GM21737 (cell line): Measurements from ENCODE around the gene CIB1.
"Not testable (repeated sequence)": the region's sequence is repeated elsewhere in the genome, so short reads cannot be mapped to it uniquely, and the experiment has no call there.

ENCODE experiments used
- ATAC-seq: cut with Tn5 transposase; IDR thresholded peaks from one replicate; pipeline ENCODE4 v1.9.1; 2021; ENCODE audit warnings: mild to moderate bottlenecking, moderate library complexity; ENCODE audit not compliant: unreplicated experiment

Gene CIB1

DNA sequence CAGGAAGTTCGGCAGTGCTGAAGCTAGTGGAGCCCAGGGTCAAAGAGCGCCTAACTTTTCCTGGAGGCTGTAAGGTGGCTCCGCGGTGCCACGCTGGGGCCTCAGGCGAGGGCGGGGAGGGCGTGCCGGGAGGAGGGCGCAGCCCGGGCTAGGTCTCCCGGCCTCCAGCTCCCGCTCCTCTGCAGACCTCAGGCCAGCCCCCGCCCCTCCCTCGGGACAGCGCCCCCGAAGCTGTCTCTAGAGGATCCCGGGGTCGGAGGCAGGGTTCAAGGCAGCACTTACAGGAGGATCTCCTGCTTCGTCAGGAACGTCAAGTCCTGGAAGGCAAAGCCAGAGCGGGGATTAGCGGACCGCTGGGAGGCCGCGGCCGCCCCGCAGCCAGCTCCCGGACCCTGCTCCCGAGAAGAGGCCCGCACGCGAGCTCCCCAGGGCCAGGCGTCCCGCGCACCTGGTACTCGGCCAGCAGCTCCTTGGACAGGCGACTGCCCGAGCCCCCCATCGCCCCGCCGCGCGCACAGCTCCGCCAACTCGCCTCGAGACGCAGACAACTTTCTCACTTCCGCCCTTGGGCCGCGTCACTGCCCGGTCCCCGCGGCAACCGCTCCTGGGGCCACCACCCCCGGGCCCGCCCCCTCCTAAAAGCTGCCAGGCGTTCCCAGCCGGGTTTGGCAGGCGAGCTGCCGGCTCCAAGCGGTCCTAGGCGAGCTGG, at the start of gene CIB1:
CIB1 (minus strand) TSS at position 555 of the 709 bp plus-strand sequence; CDS start at position 499, 56 bp downstream.
- ATAC-seq: peak; percentile 83

DNA sequence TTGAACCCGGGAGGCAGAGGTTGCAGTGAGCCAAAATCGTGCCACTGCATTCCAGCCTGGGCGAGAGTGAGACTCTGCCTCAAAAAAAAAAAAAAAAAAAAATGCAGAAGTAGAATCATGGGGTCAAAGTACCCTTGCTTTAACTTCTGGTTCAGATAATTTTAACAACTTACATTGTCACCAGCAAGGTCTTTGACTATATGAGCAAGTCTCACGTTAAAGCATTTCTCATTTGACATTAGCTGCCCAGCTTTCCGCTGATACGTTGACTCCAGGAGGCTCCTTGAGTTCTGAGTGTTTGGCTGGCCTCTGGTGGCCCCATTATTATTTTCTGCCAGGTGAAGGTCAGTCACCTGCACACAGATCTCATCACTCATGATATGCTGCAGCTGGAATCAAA, 47.9 kb upstream of the CIB1 start:
- not testable (repeated sequence) for ATAC-seq

DNA sequence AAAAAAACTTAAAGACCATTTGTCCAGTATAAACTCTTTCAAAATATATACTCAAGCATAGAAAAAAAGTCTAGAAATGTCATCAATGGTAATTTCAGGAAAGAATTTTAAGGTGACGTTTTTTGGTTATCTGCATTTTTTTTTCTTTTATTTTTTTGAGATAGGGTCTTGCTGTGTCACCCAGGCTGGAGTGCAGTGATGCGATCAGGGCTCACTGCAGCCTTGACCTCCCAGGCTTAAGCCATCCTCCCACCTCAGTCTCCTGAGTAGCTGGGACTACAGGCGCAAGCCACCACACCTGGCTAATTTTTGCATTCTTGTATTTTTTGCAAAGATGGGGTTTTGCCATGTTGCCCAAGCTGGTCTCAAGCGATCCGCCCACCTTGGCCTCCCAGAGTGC, 47.0 kb upstream of the CIB1 start:
- ATAC-seq: not testable (repeated sequence)

DNA sequence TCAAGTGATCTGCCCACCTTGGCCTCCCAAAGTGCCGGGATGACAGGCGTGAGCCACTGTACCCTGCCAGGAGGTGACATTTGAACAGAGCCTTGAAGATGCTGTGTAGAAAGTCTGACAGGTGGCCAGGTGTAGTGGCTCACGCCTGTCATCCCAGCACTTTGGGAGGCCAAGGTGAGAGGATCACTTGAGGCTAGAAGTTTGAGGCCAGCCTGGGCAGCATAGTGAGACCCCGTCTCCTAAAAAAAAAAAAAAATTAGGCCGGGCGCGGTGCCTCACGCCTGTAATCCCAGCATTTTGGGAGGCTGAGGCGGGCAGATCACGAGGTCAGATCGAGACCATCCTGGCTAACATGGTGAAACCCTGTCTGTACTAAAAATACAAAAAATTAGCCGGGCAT, 44.7 kb upstream of the CIB1 start:
- ATAC-seq: not testable (repeated sequence)

DNA sequence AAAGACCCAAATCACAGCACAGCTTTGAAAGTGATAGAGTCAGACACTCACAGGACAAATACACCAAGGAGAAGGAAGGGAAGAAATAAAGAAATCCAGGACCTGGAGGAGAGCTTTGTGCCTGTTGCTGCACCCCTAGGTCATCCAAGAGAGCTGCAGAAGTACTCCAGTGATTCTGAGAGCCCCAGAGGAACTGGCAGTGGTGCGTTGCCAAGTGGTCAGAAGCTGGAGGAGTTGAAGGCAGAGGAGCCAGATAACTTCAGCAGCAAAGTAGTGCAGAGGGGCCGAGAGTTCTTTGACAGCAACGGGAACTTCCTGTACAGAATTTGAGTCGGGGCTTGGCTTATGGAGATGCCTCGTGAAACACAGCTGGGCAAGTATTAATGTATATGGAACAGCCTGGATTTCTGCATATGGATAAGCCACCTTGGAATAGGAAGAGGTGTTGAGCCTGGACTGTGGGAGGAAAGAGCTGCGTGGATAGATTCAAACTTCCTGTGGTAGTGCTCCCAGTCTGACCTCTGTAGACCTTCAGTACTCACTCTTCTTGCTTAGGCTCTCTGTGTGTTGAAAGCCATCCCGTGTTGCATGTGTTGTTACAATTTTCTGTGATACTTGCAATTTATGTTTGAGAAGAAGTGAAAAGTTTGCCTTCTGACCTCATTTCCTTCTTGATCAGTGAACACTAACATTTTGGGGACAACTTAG, 37.9 kb upstream of the CIB1 start:
- ATAC-seq: no peak

DNA sequence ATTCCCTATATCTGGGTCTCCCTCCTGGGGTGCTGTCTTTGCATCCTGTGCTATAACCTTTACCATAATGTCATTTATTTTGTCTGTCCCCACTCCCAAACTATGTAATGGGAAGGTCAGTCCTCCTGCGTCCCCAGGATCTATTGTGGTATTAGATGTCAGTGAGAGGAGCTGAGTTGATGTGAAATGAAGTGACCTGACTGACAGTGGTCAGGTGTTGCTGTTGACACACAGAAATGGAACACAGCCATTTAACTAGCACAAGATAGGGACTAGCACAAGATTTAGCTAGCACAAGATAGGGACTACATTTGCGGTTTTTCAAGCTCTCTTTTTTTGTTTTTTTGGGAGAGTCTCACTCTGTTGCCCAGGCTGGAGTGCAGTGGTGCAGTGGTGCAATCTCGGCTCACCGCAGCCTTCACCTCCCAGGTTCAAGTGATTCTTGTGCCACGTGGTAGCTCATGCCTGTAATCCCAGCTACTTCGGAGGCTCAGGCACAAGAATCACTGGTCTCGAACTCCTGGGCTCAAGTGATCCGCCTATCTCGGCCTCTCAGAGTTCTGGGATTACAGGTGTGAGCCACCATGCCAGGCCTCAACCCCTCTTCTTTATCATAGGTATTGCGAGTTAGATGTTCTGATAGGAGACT, 36.9 kb upstream of the CIB1 start:
- ATAC-seq: no peak

DNA sequence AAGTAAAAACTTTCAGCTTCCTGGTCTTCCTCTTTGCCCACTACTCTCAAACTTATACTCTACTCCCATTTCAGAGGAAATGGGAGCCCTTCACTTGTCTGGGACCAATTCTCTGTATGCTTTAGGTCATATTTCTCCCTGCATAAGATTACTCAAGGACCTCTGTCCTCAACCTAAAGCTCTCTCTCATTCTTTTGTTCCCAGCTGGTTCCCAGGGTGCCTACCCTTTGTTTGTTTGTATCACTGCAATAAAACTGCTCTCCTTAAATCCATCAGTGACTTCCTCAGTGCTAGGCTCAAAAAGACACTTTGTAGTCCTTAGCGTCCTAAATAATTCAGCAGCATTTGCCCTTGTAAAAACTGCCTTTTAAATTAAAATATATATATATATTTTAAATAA, 34.7 kb upstream of the CIB1 start:
- no peak for ATAC-seq

DNA sequence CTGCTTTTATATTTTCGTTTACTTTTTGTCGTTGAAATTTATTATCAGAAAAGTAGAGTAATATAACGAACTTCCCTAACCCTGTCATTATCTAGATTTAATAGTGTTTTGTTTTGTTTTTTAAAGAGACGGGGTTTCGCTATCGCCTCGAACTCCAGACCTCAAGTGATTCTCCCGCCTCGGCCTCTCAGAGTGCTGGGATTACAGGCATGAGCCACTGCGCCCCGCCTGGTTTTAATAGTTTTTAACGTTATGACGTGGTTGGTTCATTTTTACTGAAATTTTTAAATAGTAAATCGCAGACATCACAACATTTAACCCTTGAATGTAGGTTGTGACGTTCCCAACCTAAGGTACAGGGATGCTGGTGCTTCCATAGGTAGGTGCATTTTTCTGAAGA, 32.7 kb upstream of the CIB1 start:
- ATAC-seq: no peak

DNA sequence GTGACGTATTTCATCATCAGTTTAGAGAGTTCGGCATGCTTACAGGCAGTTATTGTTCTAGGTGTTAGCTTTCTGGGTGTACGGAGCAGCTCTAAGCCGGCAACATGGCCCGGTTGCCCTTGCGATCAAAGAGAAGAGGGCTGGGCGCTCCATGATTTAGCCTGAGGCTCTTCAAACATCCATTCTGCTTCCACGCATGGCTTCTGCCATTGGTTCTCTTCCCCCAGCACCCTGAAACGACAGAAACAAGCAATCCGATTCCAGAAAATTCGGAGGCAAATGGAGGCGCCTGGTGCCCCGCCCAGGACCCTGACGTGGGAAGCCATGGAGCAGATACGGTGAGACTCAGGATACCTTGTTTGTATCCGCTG, 32.3 kb upstream of the CIB1 start:
- ATAC-seq: no peak

DNA sequence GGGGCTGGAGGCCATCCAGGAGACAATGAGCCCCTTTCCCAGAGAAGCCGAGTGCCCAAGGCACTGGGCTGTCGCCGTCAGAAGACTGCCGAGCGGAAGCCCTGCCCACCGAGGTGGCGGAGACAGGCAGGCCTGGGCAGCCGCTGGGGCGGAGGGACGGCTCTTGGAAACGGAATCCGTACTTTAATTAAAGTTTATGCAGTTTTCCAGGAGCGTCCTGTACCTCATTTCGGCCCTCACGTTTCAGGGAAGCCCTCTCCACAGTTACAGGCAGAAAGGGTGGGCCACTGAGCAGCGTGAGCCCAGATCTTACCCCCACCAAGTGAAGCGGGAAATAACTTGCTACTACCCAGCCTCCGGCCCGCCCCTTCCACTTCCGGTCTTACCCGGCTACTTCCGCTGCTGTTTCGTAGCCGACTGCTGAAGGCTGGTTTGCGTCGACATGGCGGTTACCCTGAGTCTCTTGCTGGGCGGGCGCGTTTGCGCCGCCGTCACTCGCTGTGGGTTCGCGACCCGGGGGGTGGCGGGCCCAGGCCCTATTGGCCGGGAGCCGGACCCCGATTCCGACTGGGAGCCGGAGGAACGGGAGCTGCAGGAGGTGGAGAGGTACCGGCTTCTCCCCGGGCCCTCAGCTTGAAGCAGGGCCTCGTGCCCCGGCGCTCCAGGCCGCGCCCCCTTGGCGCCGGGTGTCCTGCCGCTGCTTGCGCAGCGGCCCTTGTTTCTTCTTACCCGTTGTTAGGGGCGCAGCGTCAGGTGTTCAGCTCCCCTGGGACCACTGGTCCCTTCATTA, 31.7 kb upstream of the CIB1 start, which contains the start of gene NGRN:
NGRN (plus strand) TSS at position 402 of the 790 bp plus-strand sequence; CDS start at position 443, 41 bp downstream.
- peak; percentile 93 for ATAC-seq

DNA sequence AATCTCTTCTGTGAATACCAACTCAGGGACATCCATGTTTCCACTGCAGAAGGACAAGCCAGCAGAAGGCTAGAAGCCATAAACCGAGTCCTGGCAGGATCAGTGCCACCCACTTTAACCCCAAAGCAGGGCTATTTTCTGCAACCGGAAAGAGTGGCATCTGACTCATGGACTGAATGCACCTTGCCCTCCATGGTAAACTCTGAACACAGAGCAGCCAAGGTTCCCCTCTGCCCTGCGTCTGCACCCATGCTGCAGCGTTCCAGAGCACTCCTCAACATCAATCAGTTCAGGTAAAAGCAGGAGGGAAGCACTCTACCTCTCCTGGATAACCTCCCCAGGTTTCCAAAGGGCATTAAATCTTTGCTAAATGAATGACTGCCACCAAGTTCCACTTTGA, 30.9 kb upstream of the CIB1 start:
- ATAC-seq: no peak

DNA sequence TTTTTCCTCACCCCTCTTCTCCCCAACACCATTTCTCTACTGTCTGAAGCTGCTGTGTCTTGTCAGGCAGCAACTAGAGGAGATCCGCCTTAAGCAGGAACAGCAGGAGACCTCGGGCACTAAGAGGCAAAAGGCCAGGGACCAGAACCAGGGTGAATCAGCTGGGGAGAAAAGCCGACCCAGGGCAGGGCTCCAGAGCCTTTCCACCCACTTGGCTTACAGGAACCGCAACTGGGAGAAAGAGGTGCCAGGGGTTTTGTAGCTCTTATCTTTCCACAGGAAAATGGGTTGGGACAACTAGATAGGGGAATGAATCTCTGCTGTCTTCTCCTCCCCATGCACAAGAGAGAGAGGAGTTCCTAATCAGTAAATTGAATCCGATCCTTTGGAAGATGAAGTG, 28.7 kb upstream of the CIB1 start:
- no peak for ATAC-seq

DNA sequence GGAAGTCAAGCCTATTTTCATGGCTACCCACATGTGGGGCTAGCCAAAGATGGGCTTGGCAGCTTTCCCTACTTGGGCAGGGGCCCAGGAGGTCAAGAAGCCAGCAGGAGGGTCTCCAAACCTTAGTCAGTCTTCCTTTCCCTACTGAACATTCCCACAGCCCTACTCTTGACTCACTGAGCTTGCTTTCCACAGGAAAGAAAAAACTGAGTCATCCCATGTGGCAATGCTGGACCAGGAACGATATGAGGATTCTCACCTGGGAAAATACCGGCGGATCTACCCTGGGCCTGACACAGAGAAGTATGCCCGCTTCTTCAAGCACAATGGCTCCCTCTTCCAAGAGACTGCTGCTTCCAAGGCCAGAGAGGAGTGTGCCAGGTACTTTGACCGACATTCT, 28.1 kb upstream of the CIB1 start:
- no peak for ATAC-seq

DNA sequence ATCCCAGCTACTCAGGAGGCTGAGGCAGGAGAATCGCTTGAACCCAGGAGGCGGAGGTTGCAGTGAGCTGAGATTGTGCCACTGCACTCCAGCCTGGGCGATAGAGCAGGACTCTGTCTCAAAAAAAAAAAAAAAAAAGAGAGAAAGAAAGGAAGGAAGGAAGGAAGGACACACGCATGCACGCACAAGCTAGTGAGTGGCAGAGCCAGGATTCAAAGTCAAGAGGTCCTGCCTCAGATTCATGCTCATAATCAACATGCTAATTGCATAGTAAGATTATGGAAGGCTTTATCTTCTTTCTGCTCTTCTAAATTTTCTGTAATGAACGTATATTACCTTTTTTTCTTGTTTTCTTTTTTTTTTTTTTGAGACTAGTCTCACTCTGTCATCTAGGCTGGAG, 27.0 kb upstream of the CIB1 start:
- ATAC-seq: not testable (repeated sequence)

DNA sequence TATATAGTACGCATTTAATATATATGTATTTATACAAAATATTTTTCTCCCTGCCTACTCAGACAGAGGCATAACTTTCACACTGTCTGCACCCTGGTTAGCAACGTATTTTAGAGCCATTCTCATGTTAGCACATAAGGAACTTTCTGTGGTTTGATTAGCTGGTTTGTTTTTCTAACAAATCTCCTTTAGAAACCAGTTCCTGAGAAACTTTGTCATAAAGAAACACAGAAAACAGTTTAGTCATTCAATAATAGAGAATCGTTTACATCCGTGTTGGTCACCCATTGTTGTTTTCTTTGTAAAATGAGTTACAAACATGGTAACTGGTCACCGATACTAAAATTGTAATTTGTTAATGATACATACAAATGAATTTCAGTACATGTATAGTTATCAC, 25.8 kb upstream of the CIB1 start:
- ATAC-seq: no peak

DNA sequence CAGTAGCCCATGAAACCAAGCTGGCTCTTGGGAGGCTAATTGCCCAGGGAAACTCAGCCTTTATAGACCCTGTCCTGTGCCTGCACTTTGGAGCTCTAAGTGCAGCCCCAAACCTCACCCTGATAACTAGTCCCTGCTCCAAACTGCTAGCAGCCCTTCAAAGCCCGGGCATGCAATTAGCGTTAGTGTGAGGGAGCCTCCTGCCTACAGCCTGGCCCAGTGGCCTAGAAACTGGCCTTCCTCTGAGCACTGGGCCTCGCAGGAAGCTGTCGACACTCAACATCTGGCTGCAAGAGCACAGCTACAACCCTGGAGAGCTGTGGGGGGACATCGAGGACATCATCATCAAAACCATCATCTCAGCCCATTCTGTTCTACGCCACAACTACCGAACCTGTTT, 24.0 kb upstream of the CIB1 start:
- ATAC-seq: no peak

DNA sequence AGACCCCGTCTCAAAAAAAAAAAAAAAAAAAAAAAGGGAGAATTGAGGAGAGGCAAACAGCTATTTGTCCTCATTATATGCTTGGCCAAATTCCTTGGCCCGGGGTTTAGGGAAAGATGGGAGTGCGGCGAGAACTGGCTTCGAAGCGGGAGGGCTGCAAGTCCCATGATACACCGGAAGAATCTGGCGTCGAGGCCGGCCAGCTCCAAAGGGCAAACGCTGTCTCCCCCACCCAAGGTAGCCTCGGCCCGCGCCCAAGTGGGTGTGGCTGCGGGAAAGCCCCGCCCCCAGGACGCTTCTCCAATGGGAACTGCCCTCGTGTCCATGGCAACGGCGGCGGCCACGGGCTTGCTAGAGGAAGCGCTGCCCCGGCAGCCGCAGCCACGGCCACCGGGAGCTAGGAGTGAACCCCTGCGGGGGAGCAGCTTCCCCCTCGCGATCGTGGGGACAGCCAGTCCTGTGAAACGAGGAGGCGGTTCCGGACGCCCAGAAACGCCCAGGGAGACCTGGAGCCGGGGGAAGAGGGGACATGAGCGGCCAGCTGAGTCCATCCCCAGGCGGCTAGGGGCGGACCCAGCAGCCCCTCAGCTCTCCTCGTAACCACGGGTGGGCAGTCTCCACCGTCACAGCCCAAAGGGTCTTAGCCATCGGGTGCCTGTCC, 15.6 kb upstream of the CIB1 start, which contains the start of gene TTLL13:
TTLL13 (plus strand) TSS at position 354 of the 661 bp plus-strand sequence. CDS start 1,075 bp downstream, outside the sequence.
- peak; percentile 76 for ATAC-seq

DNA sequence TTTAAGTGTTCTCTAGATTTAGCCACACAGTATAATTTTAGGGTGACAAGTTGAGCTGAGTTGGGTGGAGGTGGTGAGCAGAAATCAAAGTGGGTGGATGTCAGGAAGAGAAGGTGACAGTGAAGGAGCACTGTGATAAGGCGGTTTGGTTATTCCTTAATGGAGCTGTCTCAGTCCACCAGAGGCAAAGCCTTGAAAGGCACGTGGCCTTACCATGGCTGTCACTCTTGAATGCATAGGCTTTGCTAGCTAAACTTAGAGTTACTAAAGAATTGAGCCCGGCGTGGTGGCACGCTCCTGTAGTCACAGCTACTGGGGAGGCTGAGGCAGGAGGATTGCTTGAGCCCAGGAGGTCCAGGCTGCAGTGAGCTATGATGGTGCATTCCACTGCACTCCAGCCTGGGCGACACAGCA, 15.1 kb upstream of the CIB1 start:
- ATAC-seq: no peak

DNA sequence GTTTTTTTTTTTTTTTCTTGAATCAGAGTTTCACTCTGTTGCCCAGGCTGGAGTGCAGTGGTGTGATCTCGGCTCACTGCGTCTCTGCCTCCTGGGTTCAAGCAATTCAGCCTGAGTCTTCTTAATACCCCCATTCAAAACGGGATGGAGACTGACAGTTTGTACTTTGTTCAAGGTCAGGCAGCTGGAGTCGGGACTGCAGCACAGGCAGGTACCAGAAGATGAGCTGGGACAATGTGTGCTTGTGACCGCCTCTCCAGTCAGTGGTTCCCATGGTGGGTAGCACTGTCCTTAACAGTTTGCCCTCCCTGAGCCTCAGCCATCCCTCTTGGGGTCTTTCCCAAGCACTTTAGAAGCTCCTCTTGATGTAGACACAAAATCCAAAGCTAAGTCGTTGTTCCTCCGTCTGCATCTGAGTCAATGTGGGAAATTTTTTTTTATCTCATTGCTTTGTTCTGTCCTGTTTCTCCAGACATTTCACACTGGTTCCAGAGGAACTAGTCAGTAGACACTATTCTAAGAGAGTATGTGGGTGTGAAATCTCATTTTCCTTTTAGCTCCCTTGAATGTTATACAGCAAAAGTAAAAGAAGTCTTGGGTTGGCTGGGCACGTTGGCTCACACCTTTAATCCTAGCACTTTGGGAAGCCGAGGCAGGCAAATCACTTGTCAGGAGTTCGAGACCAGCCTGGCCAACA, 10.3 kb upstream of the CIB1 start:
- no peak for ATAC-seq
